ENCODE results near the gene TGFBR2.

DNA sequence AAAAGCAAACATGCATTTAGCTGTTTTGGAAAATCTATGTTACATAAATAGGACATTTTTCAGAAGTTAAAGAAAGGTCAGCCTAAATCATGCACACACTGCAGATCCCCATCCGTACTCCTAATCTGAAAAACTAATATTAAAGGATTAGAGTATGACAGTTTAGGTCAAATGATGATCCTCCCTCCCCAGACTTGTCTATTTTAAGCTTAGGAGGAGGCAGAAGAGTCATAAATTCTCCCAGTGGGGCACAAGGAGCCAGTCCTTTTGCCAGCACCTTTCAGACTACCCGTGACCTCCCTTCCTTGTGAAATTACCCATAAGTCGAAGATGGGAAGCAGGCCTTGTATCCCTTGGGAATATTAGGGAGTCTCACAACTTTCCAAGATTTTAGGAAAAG, 78.0 kb downstream of the TGFBR2 start:
- TF ChIP-seq ZNF20 (CRISPR knock-in tag; IDR thresholded peaks at IDR 0.05) (no peak), NFRKB (IDR thresholded peaks at IDR 0.05) (no peak), AGO1 (IDR thresholded peaks at IDR 0.05; ENCODE audit: low read depth, low read length, poor library complexity, severe bottlenecking) (no peak), ZNF788 (CRISPR knock-in tag; IDR thresholded peaks at IDR 0.05; ENCODE audit: borderline replicate concordance) (no peak), HNF4A (CRISPR knock-in tag; IDR thresholded peaks at IDR 0.05) (no peak), EZH2 (conservative IDR thresholded peaks at IDR 0.05; ENCODE audit: low read depth, low read length) (no peak), POLR2A (IDR thresholded peaks at IDR 0.05; ENCODE audit: insufficient read depth in 1 of 2, low read depth in 2 of 2, low read length in 2 of 2) (no peak), SIN3A (IDR thresholded peaks at IDR 0.05; ENCODE audit: borderline replicate concordance, low read depth, low read length) (no peak)

Measured in HepG2 (cell line).